SK-N-SH (cell line): ENCODE measurements around the gene DYNC1H1.

Experiments
- CTCF ChIP-seq: fragments of 200-600 bp; sonication (generic); IDR thresholded peaks from 2 replicates; pipeline ENCODE4 v1.6.1; 2017; ENCODE audit warnings: antibody characterized with exemption, mild to moderate bottlenecking, moderate library complexity
- GATA2 ChIP-seq: sonication (generic); formaldehyde crosslinking; IDR thresholded peaks from 2 replicates; pipeline ENCODE4 v1.5.0; 2020; ENCODE audit warnings: mild to moderate bottlenecking, missing genetic modification reagents
- SIN3A ChIP-seq: IDR thresholded peaks from 2 replicates; pipeline ENCODE4 v1.6.1; 2012; ENCODE audit warnings: low read depth, mild to moderate bottlenecking, low read length, moderate library complexity, borderline replicate concordance
- YY1 ChIP-seq: IDR thresholded peaks from 2 replicates; pipeline ENCODE4 v1.4.0; 2012; ENCODE audit warnings: low read depth, mild to moderate bottlenecking

DNA sequence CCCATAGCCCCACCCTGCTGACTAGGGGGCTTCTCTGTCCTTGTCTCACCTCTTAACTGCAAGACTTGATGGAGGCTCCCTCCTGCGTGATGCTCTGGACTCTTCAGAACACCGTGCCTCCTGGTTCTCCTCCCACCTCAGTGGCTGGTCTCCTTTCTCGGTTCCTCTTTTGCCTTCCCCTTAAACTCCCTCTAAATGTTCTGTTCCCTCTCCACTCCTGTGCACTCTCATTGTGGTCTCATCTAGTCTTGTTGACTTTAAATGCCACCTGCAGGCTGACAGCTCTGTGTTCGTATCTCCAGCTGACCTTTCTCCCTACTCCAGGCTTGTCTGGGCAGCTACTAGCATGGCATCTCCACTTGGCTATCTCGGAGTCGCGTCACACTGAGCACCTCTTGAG lies 28.3 kb downstream of the DYNC1H1 start:
- TF ChIP-seq YY1 (no peak), SIN3A (no peak), CTCF (no peak), GATA2 (CRISPR knock-in tag) (no peak)
